Measurements from ENCODE around the gene PRSS57.

- TF ChIP-seq CTCF (IDR thresholded peaks at IDR 0.05) (no peak), REST (IDR thresholded peaks at IDR 0.05; ENCODE audit: insufficient read depth in 1 of 2, low read depth in 2 of 2, low read length in 1 of 2) (no peak), POLR2AphosphoS5 (IDR thresholded peaks at IDR 0.05; ENCODE audit: low read depth, low read length) (no peak)
These were observed 39.6 kb downstream of the PRSS57 start for GRCh38 chr19:655691-656090.

Data from Panc1 (cell line).